ENCODE results near the gene KCNIP2.

DNA sequence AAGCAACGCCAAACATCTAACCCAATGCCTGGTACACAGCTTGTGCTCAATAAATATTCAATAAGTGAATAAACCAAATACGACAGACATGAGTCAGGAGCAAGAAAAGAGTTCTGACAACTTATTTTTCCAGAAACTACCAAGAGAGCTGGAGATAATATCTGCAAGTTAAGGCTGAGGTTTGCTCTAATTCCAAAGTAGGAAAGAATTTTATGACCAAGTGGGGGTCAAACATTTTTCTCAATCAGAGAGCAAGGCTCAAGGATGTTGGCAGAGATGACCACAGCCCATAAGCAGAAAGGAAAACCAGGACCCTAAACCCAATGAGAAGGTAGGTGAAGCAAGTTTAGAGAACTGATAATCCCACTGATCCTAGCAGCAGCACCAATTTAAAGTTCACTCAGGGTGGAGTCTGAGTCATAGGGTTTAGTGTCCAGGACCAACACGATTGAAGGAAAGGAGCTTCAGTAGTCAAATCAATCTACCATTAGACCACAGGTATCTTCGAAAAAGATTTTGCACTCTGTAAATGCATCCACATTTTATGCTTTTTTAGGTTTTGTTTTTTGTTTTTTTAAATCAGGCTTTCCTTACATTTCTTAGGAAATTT lies 49.3 kb upstream of the KCNIP2 start:
- TF ChIP-seq POLR2A (IDR thresholded peaks at IDR 0.05; ENCODE audit: low read length) (no peak), GATA1 (IDR thresholded peaks at IDR 0.05; ENCODE audit: low read depth, low read length) (no peak)

Data from erythroblast (primary cell).